HG02623 (cell line): Measurements from ENCODE around the gene RNU2-63P.
"Not testable (repeated sequence)": the region's sequence is repeated elsewhere in the genome, so short reads cannot be mapped to it uniquely, and the experiment has no call there.

Source experiments
- ATAC-seq: cut with Tn5 transposase; IDR thresholded peaks from one replicate; pipeline ENCODE4 v1.9.1; 2021; ENCODE audit warnings: moderate library complexity; ENCODE audit not compliant: unreplicated experiment

RNU2-63P gene

DNA sequence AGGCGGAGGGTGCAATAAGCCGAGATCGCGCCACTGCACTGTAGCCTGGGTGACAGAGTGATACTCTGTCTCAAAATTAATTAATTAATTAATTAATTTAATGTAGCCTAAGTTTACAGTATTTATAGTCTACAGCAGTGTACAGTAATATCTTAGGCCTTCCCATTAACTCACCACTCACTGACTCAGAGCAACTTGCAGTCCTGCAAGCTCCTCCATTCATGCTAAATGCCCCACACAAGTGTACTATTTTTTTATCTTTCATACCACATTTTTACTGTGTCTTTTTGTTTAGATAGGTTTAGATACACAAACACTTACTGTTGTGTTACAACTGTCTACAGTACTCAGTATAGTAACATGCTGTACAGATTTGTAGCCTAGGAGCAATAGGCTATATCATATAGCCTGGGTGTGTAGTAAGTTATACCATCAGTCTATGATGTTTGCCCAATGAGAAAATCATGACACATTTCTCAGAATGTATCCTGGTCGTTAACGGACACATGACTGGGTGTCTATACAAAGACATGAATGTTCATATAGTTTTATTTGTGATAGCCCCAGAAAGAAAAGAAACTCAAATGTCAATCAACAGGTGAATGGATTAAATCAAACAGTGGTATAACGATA, 15.8 kb upstream of the RNU2-63P start:
- ATAC-seq = no peak

DNA sequence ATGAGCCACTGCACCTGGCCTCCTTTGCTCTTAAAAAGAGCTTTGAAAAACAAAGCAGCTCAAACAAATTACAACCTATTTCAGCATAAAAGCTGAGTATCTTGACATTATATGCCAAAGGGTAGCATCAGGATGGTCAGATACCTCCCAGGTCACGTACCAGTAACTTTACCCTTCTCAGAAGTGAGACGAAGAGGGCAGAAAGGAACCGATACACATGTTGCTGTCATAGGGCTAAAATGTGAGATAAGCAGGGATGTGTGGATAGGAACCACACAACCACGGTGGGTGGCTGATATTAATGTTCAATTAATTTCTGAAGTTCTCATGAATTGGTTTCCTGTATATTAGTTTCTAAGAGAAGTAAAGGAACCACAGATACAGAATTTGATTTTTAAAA, 12.6 kb upstream of the RNU2-63P start:
- ATAC-seq = no peak

DNA sequence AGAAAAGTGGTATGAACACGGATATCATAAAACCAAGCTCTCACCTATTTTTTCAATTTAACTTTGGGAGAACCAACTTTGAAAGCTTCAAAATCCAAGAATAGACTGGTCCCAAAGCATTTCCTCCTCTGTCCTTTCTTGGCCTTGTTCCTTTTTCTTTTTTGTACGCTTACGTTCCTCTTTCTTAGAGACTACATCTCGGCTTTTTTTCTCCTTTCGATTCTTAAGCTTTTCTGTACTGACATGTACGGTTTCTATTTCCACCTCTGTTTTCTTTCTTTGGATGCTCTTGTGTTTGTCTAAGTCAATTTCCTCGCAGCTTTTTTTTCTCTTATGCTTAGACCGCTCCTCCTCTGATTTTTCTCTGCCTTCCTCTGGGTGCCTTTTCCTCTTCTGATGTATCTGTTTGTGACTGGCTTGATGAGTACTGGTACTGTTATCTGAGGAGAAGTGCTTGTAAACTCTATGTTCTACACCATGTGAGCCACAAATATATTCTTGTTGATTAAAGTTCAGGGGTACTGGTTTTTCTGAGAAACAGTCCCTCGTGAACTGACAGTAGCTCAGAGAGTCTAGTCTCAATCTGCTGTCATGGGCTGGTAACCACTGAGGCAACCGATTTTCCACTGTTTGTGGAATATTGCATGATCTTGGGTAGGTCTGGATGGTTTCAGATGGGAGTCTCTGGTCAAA, 11.5 kb upstream of the RNU2-63P start:
- ATAC-seq = peak; percentile 44

DNA sequence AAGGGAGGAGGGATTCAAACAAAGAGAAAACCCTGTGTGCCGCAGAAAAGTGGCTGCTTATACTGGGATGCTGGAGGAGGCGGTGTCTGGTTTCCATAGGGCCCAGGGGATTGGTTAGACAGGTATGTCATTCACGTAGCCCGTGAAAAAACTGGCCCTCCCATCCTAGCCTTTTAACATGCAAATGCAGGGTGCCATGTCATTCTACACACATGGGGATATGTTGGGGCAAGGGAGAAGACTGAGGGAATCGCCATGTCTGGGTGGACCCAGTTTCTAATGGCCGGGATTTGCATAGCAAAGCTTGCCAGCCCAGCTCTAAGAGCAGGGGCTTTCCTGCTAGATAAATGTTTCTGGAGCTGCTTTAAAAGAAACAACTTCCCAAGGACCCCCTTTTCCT, 8.2 kb upstream of the RNU2-63P start:
- ATAC-seq = no peak

DNA sequence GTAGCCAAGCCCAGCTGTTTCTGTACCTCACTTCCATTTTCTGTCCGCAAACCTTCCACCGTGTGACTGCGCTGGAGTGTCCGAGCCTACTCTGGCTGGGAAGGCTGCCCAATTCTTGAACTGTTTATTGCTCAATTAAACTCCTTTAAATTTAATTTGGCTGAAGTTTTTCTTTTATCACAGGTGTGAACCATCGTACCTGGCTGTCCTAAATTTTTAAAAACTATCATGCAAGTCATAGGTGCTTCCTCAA, 6.2 kb upstream of the RNU2-63P start:
- no peak for ATAC-seq

DNA sequence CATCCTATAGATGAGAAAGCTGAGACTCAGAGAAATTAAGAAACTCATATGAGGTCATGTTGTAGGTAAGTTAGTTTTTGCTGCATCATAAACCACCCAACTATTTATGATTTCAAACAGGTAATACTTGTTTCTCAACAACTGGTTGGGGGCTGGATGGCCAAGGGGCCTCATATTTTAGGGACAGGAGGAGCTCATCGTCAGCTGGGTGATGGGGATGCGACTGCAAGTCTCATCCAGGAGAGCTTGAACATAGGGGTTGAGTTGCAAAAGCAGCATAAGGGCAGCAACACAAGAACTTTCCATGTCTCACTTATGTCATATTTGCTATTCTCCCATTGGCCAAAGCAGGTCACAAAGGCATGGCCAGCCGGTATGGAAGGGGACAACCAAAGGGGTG, 3.6 kb upstream of the RNU2-63P start:
- ATAC-seq = no peak

DNA sequence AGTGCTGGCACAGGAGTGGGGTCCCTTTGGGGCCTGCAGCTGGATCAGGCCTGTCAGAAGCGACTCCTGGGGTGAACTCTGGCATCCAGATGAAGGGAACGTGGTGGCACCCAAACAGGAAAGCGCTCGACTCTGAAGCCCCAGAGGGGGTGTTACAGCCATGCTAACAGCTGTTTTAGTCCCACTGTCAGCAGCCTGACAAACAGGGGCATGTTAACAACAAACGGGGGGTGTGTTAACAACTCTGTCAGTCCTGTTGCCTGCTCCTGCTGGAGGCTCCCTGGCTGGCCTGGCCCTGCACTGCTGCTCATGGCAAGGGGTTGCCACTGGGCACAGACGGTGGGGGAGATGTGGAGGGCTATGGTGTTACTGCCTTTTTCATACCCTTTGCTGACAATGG, 2.6 kb upstream of the RNU2-63P start:
- no peak for ATAC-seq

DNA sequence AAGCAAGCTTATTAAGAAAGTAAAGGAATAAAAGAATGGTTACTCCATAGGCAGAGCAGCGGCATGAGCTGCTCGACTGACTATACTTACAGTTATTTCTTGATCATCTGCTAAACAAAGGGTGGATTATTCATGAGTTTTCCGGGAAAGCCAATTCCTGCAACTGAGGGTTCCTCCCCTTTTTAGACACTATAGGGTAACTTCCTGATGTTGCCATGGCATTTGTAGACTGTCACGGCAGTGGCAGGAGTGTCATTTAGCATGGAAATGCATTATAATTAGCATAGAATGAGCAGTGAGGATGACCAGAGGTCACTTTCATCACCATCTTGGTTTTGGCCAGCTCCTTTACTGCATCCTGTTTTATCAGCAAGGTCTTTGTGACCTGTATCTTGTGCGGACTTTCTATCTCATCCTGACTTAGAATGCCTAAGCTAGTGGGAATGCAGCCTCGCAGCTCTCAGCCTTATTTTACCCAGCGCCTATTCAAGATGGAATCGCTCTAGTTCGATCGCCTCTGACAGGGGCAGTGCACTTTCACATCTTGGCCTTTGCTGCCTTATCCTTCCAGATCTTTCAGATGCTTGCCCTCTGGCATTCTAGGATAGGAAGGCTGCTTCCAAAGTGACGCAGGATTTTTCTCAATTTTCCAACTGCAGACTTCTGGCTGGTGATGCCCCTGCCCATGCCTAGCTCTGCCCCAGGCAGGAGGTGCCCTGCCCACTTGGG, 1.9 kb upstream of the RNU2-63P start:
- not testable (repeated sequence) for ATAC-seq

DNA sequence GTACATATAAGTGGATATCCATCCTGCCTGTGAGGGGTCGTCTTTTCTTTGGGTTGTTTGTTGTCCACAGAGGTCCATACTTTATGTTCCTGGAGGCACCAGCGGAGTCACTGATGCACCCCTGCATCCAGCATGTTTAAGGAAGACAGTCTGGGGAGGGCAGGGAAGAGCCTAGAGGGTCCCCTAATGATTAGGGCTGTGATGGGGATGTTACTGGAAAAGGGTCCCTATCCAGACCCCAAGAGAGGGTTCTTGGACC, 1.4 kb upstream of the RNU2-63P start:
- not testable (repeated sequence) for ATAC-seq

DNA sequence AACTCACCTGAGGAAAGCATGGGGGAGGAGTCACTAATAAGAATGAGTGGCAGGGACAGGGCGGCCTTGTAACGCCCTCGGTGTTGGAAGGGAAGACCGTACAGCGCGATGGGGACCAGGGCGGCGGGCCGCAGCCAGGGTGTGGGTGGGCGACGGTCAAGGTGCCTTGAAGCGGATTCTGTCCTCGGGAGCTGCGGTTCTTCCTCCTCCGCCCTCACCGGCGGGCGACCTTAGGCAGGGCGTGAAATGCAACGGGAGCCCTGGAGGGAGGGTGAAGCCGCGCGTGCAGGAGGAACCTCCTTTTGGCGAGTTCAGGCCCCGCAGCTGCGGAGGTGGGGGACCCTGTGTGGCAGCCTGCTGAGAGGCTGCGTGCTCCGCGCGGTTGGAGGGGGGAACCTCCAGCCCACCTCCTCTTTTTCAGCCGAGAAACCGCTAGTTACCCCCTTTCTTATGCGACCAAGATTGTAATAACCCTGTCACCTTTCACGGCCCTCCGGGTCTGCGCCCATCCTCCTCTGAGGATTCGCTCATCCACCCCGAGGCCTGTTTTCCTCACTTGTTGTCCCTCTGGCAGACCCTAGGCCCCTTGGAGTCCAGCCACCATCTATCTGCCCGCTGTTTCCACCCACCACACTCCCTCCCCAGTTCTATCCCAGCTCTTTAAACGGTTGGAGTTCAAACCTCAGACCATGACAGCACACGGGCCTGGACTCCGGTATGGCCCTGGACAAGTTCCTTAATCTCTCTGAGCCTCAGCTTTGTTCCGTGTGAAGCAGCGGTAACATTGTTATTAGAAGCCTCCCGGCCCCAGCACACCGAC, 823 bp upstream of the RNU2-63P start:
- peak; percentile 63 for ATAC-seq

DNA sequence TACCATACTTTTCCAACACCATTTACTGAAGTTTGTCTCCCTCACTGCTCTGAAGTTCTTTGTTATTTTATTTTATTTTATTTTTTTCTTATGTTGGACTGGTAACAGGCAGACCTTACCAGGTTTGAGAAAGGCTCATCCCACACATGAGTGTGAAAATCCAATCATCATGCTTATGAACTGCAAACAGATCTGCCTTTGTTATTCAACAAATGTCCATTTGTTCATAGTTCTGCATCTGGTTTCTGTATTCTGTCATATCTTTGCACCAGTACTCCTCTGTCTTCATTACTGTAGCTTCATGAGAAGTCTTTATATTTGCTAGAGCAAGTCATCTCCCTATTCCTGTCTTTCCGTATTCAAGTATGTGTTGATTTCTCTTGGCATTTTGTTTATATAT, 5.3 kb downstream of the RNU2-63P start:
- no peak for ATAC-seq

DNA sequence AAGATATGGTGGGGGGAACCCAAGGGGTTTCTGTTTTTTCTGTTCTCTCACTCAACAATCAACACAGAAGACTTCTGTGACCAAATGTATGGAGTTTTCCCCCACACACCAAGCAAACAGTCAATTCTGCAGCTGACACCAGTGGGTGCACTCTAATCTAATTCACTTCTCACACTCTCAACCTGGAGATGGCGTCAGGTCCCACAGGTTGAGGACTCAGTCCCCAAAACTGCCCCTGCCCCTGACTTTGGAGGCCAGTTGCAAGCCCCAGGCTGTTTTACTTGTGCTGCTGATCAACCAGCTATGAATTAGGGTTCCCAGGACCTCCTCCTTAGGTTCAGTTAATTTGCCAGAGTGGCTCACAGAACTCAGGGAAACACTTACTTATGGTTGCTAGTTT, 6.2 kb downstream of the RNU2-63P start:
- ATAC-seq = no peak

DNA sequence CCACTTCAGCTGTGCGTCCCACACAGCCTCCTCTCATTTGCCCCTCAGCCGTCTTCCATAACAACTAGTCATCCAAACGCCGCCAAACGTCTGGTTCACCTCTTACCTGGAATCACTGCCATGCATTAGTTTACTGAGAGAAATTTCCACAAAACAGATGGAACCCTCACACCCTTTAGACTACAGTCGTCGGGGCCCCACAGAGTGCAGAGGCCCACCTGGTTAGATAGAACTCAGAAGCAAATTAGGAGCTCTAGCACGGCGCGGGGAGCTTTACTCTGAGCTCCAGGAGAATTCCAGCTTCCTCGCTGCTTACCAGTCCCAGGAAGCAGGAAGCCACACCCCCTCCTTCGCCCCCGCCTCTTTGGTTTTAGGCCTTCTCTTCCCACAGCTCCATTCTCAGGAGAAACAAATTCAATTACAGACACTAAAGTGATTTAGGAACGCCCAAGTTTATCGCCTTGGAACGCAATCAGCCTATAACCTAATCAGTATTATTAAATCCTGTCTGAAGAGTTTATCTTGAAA, 9.4 kb downstream of the RNU2-63P start:
- no peak for ATAC-seq

DNA sequence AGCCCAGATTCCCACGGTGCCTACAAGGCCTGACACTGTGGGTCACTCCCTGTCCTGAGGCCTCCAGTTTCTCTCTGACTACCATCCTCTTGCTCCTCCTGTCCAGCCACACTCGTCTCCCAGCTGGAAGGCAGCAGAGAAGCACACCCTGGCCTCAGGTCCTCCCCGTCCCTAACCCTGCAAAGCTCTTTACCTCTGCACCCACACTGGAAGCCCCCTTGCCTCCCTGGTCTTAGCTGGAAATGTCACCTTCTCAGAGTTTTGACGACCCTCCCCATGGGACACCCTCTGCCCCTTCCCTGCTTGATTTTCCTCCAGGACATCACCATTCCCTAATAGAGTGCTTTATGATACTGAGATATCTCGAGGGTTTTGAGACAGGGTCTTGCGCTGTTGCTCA, 10.6 kb downstream of the RNU2-63P start:
- ATAC-seq = no peak

DNA sequence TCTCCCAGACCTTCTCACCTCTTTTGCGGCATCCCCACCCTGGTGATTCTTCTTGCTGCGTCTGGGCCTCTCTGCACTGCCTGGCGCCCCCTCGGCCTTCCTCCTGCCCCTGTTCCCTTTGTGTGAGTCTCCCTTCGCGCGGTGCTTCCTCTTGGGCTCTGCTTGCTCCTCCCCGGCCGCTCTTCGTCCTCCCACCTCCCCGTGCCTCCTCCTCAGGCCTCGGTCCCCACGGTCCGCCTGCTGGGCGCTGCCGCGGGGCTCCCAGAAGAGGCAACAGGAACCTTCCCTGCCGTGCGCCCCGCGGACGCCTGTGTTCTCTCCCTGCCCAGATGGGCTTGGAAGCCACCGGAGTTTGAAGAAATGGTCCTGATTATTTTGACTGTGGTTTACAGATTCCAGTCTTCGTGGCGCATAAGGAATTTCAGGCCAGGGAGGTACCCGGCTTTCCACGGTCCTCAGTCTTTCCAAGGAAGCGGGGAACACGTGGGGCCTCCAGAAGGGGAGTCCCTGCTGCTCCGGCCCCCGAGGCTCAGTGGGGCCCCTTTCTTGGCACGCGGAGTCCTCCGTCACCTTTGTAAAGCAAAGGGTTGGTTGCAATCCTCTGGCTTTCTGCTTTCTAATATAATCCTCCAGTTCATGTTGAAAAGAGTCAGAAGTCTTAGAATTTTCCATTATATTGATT, 13.1 kb downstream of the RNU2-63P start:
- ATAC-seq = no peak

DNA sequence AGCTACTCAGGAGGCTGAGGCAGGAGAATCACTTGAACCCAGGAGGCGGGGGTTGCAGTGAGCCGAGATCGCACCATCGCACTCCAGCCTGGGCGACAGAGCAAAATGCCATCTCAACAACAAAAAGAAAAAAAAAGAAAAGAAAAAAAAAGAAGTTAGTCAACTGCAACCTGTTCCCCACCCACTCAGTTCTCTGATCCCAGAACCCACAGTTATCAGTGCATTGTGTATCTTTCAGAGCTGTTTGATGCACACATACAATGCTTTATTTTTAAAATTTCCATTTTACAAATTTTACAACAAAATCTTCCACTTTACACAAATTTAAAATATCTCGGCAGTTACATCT, 14.0 kb downstream of the RNU2-63P start:
- ATAC-seq = no peak

DNA sequence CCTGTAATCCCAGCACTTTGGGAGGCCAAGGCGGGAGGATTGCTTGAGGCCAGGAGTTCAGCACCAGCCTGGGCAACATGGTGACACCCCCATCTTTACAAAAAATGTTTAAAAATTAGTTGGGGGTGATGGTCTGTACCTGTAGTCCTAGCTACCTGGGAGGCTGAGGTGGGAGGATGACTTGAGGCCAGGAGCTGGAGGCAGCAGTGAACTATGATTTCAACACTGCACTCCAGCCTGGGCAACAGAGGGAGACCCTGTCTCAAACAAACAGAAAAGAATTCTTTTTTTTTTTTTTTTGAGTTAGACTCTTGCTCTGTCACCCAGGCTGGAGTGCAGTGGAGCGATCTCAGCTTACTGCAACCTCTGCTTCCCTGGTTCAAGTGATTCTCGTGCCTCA, 15.9 kb downstream of the RNU2-63P start:
- ATAC-seq = not testable (repeated sequence)

DNA sequence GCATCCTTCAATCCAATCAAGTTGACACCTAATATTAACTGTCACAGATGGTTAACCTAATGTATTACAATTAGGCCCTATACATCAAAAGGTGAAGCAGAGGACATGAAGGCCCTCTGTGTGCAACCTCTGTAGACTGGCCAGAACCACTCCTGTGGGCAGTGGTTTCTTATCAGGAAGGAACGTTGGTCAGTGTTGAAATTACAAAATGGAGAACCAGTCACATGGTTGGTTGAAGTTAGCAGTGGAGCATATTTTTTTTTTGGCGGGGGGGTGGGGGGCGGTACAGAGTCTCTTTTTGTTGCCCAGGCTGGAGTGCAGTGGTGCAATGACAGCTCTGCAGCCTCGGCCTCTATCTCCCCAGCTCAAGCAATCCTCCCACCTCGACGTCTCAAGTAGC, 19.8 kb downstream of the RNU2-63P start:
- no peak for ATAC-seq

DNA sequence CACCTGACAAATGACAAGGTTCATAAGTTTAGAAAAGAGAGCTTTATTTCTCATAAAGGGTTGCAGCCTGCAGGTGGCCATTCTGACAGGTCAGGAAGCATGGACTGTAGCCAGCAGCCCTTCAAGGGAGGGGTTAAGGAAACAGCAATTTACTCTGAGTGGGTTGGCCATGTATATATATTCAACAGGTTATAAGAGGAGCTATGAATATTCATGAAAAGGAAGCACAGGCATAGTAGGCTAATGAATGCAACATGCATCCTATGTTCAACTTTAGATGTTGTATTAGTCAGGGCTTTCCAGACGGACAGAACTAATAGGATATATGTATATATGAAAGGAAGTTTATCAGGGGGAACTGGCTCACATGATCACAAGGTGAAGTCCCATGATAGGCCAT, 20.6 kb downstream of the RNU2-63P start:
- no peak for ATAC-seq

DNA sequence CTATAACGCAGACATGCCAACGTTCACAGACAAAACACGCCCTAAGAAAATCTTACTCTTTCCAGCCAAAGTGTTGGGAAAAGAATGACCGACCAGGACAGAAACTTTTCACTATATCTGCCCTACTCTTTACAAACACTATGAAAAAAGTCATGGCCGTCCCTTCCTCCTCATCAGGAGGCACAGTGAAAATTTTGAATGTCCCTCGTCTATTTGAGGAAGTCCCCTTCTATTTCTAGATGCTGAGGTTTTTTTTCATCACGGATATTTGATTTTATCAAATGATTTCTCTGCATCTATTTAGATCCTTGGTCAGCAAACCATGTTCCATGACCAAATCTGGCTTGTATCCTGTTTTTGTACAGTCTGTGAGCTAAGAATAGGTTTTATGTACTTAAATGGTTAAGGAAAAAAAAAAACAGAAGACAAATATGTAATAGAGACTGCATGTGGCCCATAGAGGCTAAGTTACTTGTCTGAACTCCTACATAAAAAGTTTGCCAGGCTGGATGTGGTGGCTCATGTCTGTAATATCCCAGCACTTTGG, 22.0 kb downstream of the RNU2-63P start:
- ATAC-seq = not testable (repeated sequence)

DNA sequence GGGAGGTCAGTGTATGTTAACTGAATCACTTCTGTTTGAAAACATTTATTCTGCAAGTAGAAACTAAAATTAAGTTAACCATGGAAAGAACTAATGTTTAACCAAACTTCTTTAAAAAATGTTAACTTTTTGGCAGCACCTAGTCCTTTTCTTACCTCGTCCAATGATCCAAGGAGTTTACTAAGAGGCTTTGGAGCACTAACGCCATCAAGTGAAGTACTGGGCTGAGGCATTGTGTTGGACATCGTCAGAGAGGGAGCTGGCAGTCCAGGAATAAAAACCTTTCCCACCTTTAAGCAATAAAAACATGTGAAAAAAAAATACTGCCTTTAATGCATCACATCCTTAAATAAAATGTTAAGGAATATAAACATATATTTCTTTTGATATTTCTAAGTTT, 23.8 kb downstream of the RNU2-63P start:
- ATAC-seq = not testable (repeated sequence)
